Measurements from ENCODE around the gene SUMF2.
"Not testable (repeated sequence)": the region's sequence is repeated elsewhere in the genome, so short reads cannot be mapped to it uniquely, and the experiment has no call there.

SUMF2 gene

DNA sequence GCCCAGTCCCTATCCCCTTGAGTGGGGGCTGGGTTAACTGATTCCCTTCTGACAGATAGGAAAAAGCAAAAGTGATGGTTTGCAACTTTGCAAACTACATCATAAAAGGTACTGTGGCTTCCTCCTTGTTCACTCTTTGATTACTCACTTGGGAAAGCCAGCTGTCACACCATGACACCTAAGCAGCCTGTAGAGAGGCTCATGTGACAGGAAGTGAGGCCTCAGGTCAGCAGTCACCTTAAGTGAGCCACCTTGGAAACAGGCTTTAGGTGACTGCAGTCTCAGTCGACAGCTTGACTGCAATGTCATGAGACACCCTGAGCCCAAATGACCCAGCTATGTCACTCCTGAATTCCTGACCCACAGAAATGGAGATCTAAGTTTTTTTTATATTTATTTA, 46.5 kb downstream of the SUMF2 start:
- no peak for DNase-seq

DNA sequence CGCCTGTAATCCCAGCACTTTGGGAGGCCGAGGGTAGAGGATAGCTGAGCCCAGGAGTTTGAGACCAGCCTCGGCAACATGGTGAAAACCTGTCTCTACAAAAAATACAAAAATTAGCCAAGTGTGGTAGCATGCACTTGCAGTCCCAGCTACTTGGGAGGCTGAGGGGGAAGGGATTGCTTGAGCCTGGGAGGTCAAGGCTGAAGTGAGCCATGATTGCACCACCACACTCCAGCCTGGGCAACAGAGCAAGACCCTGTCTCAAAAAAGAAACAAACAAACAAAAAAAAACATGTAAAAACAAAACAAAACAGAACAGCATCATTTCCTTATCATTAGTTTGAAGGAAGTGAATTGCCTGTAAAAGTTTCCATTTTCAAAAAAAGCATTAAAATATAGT, 48.2 kb downstream of the SUMF2 start:
- DNase-seq = not testable (repeated sequence)

DNA sequence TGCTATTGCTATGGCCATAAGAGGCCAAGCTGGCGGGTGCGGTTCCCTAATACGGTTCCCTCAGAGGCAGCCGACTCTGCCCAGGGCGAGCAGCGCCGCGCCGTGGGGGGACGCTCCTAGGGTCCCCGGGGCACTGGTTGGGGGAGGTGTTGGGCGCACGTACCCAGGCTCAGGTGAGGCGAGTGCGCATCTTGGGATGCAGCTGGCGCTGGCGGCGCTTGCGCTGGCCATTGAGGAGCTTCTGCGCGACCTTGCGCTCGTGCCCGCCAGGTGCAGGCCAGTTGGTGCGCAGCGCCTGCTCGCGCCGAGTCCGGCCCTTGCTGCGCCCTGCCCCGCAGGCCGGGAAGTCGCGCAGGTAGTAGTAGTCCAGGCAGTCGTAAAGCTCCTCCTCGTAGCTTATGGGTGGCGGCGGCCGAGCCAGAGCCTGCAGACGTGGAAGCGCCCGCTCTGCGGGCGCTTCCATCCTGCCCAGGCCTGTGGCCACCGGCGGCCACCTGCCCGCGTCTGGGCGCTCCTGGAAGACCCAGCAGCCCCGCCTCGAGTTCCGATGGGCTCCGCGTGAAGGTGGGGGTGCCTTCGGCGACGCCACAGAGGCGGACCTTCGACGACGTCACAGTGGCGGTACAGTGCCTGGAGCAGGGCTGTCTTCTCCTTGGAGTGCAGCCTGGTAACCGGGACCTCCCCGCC, 51.9 kb downstream of the SUMF2 start, which contains the start of gene NUPR2:
TSS of gene NUPR2 (minus strand) at position 566 of the 687 bp plus-strand sequence. CDS start at position 463, 103 bp downstream.
- no peak for DNase-seq

DNA sequence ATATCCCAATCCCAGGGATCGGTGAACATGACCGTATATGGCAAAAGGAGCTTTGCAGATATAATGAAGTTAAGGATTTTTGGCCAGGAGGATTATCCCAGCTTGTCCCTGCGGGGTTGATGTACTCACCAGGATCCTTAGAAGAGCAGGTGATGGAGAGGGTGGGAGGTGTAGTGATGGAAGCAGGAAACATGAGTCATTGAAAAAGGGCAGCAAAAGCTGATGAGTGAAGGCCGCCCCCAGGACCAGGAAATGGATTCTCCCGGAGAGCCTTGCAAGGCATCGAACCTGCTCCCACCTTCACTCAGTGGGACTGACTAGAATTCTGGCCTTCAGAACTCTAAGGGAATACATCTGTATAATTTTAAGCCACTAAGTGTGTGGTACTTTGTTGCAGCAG, 57.4 kb downstream of the SUMF2 start:
- DNase-seq = no peak

DNA sequence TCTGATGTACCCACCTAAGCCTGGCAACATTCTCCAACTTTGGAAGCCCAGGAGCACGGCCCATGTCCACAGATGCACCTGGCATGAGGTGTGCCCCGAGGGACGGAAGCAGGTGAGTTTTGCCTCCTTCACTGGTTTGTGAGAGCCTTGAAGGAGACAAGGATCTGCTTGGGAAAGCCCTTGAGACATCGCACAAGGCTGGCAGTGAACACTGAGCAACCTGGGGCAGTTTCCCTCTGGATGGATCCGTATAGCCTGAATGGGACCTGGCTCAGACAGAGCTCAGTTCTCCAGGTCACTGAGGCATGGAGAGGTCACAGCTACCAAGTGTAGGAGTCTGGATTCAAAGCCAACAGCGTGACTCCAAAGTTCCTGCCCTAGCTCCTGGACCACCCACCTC, 60.9 kb downstream of the SUMF2 start:
- DNase-seq = no peak

DNA sequence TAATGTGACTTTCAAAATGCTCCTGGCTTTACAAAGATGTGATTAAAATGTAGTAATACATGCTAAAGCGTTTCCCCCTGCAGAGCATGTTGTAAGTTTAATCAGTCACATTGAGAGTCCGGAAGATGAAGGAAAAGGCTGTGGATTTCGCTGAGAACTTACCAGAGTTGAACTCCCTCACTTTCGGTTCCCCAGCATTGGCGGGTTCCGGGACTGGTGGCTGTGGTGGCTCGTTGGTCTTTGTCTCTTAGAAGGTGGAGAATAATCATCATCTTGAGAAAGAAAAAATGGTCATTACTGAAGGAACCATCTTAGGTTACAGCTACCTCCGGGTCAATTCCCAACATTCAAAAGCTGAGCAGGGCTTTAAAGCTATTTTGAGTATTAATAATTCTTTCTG, 61.7 kb downstream of the SUMF2 start:
- DNase-seq = no peak

DNA sequence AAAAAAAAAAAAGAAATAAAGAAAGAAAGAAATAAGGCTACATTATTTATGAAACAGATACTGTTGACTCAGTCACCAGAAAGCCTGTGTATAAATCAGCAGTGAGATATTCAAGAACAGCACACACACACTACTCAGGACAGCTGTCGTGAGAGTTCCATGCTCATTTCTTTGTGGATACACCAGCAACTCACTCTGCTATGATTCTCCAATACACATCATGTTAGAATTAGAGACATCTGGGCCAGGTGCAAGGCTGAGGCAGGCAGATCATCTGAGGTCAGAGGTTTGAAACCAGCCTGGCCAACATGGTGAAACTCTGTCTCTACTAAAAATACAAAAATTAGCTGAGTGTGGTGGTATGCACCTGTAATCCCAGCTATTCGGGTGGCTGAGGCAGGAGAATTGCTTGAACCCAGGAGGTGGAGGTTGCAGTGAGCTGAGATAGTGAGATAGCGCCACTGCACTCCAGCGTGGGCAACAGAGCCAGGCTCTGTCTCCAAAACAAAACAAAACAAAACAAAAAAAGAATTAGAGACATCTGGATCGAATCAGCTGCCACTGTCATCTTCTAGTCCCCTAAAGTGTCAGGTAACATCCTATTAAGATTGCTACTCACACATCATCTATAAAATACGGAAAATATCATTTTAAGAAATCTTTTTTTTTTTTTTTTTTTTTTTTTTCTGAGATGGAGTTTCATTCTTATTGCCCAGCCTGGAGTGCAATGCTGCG, 63.3 kb downstream of the SUMF2 start:
- no peak for DNase-seq
